SK-N-MC (cell line): ENCODE measurements around the gene PLXNA4.

Source experiments
- DNase-seq: peaks from one replicate; pipeline ENCODE4 v3.0.0-alpha.2; 2011; ENCODE audit warnings: low read depth, low spot score
- H3K27ac ChIP-seq: fragments of 200-600 bp; sonication (generic); 2 replicates; pipeline ENCODE4 v1.5.1; 2016; ENCODE audit warnings: mixed run types
- H3K36me3 ChIP-seq: fragments of 200-600 bp; sonication (generic); 2 replicates; pipeline ENCODE4 v1.6.1; 2017; ENCODE audit warnings: antibody characterized with exemption, low read length, mixed read lengths; ENCODE audit not compliant: insufficient read depth
- H3K4me3 ChIP-seq: fragments of 200-600 bp; sonication (generic); 2 replicates; pipeline ENCODE4 v1.5.1; 2016
- H3K9ac ChIP-seq: fragments of 200-600 bp; sonication (generic); 2 replicates; pipeline ENCODE4 v1.8.0; 2017; ENCODE audit warnings: mixed run types, mixed read lengths; ENCODE audit not compliant: insufficient read length
- H3K9me3 ChIP-seq: fragments of 200-600 bp; sonication (generic); 2 replicates; pipeline ENCODE4 v1.6.1; 2017; ENCODE audit warnings: low read depth, mild to moderate bottlenecking, antibody characterized with exemption, low read length, moderate library complexity, mixed read lengths
- EZH2 ChIP-seq: fragments of 200-600 bp; sonication (generic); IDR thresholded peaks from one replicate; pipeline ENCODE4 v1.6.1; 2017; ENCODE audit warnings: antibody characterized with exemption
- FOXP2 ChIP-seq: optimal IDR thresholded peaks from 2 replicates; pipeline ENCODE3; 2011; ENCODE audit warnings: mild to moderate bottlenecking, moderate library complexity; ENCODE audit not compliant: insufficient read depth; ENCODE audit errors: extremely low read length, control extremely low read depth
- POLR2AphosphoS5 ChIP-seq: IDR thresholded peaks from 2 replicates; pipeline ENCODE4 v1.6.1; 2012; ENCODE audit warnings: mild to moderate bottlenecking, low read depth, low read length, borderline replicate concordance

PLXNA4 gene

DNA sequence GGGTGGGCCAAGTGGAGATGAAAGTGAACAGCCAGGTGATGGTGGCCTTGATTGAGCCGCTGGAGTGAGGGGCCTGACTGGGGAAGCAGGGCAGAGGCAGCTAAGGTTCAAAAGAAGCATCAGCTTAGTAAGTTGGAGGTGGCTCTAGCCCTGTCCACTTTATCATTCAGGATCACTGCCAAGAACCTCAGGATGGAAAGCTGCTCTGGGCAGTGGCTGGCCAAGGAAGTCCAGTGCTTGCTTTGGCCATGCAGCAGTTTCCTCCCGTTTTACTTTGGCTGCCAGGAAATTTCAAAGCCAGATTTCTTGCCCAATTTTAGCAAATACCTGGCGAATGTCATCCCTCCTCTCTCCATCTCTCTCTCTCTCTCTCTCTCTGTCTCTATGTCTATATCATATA is 384.9 kb downstream of the PLXNA4 start:
- no peak overlapping the region for H3K4me3 ChIP-seq
- no peaks in the 10 kb centered on the region for H3K9me3 ChIP-seq
- H3K27ac ChIP-seq = no peak overlapping the region
- no peaks in the 10 kb centered on the region for H3K36me3 ChIP-seq
- no peak for DNase-seq
- TF ChIP-seq EZH2 (no peak), FOXP2 (no peak), POLR2AphosphoS5 (no peak)
- H3K9ac ChIP-seq = no peak overlapping the region

DNA sequence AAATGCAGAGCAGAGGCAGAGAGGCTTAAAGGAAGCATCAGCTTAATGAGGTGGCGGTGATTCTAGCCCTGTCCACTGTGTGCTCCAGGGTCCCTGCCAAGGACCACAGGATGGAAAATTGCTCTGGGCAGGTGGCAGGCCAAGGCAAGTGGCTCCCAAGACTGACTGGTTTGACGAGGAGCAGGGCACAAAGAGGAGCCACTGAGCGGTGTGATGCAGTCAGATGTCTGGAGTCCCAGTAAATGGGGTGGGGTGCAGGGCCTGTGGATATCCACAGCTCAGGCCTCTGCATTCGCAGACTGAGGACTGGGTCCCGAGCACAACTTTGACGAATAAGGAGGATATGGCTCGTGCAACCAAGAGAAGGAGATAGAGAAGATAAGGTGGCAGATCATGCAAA is 385.6 kb downstream of the PLXNA4 start:
- TF ChIP-seq FOXP2 (no peak), EZH2 (no peak), POLR2AphosphoS5 (no peak)
- Histone ChIP-seq H3K9ac (no peak overlapping the region), H3K4me3 (no peak overlapping the region), H3K27ac (no peak overlapping the region), H3K36me3 (no peaks in the 10 kb centered on the region), H3K9me3 (no peaks in the 10 kb centered on the region)
- DNase-seq = no peak

DNA sequence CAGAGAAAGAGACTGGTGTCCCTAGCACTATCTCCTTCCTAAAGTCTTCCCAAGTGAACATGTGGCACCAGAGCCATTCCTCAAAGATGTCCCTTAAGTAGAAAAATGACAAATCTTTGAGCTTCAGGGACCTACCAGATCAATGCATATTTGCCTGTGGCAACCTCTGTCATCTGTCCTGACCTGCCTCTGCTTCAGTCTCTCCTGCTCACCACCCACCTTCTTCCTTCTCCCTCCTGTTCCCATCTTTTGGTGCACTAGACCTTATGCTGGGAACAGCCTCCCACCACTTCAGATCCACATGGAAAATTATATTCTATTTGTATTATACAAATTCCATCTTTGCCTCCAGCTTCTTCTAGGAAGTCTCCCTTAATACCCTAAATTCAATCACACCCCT is 386.4 kb downstream of the PLXNA4 start:
- Histone ChIP-seq H3K9me3 (no peaks in the 10 kb centered on the region), H3K27ac (no peak overlapping the region), H3K4me3 (no peak overlapping the region), H3K9ac (no peak overlapping the region), H3K36me3 (no peaks in the 10 kb centered on the region)
- no peak for DNase-seq
- TF ChIP-seq FOXP2 (no peak), POLR2AphosphoS5 (no peak), EZH2 (no peak)

DNA sequence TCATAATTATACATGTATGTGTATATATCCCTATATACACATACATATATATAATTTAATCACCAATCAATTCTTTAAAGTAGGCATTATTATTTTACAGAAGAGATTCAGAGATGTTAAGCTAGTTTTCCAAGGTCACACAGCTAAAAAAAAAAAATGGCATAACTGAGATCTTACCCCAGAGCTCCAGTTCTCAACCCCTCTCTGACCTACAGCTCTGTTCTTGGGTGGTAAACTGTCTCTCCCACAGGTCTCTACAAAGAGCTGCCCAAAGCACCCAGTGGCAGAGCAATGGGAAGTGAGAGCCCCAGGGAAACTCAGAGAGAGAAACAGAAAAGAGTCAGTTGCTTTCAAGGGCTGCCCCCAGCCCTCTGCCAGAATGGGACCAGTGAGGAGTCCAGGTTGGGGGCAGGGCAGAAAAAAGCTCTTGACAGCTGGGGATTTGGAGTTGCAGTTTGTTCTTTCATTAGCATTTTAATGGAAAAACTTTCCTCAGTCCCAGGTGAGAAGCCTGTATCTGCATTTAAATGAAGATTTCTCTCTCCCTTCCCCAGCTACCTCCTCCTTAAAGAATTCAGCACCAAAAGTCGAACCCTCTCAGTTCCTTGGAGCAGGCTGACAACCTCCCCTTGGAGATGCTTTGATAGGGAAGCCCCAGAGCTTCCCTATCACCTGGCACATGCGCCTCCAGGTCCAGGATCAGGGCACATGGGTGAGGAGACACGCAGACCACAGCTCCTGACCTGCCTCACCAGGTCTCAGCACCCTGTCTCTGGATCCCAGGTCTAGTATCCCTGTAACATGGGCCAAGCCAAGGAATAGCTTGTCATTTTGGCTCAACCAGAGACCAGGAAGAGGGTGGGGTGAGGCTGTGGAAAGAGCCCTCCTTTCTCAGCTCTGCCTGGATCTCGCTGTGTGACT is 388.1 kb downstream of the PLXNA4 start:
- no peak overlapping the region for H3K27ac ChIP-seq
- no peak overlapping the region for H3K9ac ChIP-seq
- TF ChIP-seq EZH2 = no peak
- no peak for TF ChIP-seq POLR2AphosphoS5
- TF ChIP-seq FOXP2 = no peak
- no peaks in the 10 kb centered on the region for H3K36me3 ChIP-seq
- H3K4me3 ChIP-seq = no peak overlapping the region
- DNase-seq = no peak
- H3K9me3 ChIP-seq = no peaks in the 10 kb centered on the region

DNA sequence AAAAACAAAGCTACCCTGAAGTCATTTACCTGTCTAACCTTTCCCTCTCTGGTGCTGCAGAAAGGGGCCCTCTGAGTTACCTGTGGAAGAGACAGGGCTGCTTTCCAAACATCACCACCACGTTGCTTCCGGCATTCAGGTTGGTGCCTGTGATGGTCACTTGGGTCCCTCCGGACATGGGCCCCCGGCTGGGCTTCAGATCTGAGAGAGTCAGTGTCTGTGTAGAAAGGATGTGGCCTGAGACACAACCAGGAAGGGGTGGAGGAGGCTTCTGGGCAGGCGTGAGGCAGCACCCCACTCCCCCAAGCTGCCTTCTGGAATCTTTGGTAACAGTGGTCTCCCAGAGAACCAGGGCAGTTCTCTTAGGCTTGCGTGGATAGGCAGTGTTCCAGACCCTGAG is 388.9 kb downstream of the PLXNA4 start:
- H3K4me3 ChIP-seq = no peak overlapping the region
- H3K9me3 ChIP-seq = no peaks in the 10 kb centered on the region
- no peaks in the 10 kb centered on the region for H3K36me3 ChIP-seq
- no peak overlapping the region for H3K9ac ChIP-seq
- no peak for DNase-seq
- no peak for TF ChIP-seq POLR2AphosphoS5
- no peak for TF ChIP-seq EZH2
- TF ChIP-seq FOXP2 = no peak
- no peak overlapping the region for H3K27ac ChIP-seq

DNA sequence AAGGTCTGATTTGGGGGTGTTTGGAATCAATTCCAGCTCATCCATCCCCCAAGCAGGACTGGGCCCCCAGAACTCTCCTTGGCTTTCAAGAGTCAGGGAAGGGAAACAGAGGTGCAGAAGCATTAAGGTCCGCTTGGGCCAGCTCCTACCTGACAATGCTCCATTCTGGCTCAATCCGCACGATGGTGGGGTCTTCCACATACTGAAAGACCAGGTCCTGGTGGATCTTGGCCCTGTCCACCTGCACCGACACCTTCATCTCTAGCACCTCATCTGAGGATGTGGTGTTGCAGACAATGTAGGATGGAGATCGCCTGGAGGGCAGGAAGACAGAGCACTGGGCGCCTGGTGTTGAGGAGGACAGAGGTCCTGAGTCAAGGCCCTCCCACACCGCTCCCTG is 391.1 kb downstream of the PLXNA4 start:
- no peak overlapping the region for H3K4me3 ChIP-seq
- DNase-seq = no peak
- no peak overlapping the region for H3K9ac ChIP-seq
- H3K9me3 ChIP-seq = no peaks in the 10 kb centered on the region
- H3K36me3 ChIP-seq = no peaks in the 10 kb centered on the region
- no peak overlapping the region for H3K27ac ChIP-seq
- TF ChIP-seq POLR2AphosphoS5 = no peak
- TF ChIP-seq EZH2 = no peak
- TF ChIP-seq FOXP2 = no peak

DNA sequence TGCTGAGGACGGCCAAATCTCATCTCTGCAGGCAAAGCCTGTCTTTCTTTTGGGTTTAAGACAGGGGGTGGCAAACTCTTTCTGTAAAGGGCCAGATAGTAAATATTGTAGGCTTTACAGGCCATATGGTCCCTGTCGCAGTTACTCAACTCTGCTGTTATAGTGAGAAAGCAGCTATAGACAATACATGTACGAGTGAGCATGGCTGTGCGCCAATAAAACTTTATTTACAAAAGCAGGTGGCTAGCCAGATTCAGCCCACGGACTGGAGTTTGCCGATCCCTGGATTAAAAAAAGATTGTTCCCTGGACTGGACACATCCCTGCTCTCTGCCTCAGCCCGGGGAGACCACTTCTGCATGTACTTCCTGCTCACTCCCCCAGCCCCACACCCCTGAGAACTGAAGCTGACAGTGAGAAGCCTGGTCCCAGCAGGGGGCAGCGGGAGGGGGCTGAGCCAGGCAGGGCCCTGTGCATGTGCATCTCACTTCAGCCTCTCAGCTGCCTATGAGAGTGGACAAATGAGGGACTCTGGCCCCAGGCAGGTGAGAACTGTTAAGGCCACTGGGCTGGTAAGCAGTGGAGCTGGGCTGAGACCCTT is 392.4 kb downstream of the PLXNA4 start:
- Histone ChIP-seq H3K27ac (no peak overlapping the region), H3K9me3 (no peaks in the 10 kb centered on the region), H3K9ac (no peak overlapping the region), H3K36me3 (no peaks in the 10 kb centered on the region), H3K4me3 (no peak overlapping the region)
- TF ChIP-seq POLR2AphosphoS5 (no peak), EZH2 (no peak), FOXP2 (no peak)
- DNase-seq = no peak

DNA sequence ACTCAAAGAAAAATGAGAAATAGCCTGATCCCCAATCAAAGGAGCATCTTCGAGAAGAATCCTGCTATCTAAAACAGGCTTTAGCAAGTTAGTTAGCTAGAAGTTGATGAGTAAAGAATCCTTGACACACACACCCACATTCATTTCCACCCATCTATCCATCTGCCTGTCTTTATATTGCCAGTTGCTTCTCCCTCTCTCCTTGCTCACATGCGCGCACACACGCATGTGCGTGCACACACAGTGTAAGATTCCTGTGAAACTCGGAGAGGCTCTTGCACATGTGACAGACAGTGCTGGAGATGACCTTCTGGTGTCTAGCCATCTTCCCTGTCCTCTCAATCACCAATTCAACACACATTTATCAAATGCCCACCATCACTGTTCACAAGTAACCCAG is 393.3 kb downstream of the PLXNA4 start:
- no peak overlapping the region for H3K4me3 ChIP-seq
- TF ChIP-seq EZH2 (no peak), POLR2AphosphoS5 (no peak), FOXP2 (no peak)
- no peak overlapping the region for H3K9ac ChIP-seq
- no peak for DNase-seq
- no peaks in the 10 kb centered on the region for H3K36me3 ChIP-seq
- no peaks in the 10 kb centered on the region for H3K9me3 ChIP-seq
- H3K27ac ChIP-seq = no peak overlapping the region
